ENCODE results near the gene RIMBP2.

RIMBP2 gene

DNA sequence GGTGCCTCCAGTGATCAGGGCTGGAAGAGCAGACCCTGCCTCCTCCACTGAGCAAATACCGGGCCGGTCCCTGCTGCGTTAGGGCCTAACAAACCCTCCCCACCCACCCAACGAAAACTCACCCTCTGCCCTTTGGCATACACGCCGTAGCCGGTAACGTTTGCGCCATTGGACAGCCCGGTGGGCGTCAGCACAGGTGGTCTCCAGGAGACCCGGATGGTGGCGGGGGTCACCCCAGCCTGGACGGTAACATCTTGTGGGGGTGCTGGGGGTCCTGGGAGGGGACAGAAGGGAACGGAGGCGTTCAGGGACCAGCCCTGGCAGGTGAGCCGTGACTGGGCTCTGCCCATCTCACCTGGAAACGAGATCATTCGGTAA is 277.9 kb downstream of the RIMBP2 start:
- no peak for DNase-seq (ENCODE audit: low spot score)

DNA sequence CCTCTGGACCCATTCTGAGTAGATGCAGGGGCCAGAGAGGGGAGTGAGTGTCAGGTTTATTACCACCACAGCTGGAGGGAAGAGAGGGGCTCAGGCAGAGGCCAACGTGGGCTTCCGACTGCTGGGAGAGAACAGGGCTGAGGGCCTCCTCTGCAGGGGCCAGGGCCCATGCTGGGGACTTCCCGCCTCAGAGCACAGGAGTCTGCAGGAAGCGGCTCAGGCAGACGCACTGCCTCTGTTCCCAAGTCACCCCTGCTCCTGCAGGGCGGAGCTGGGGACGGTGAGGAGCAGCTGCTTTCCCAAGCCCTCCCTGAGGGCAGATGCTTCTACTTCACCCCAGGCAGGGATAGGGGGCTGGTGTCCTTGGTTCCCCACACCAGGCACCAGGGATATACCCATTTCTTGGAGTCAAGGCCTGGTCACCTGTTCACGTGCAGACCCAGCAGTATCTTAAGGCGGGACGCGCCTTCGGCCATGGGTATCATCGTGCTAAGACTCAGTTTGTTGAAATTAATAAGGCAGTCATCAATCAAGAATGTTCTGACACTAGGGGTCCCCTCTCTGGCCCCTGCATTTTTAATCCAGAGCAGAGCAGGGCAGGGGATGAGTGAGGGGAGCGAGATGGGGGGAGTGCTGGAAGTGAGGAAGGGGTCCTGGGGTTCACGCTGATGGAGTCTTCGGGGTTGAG is 278.4 kb downstream of the RIMBP2 start:
- no peak for DNase-seq (ENCODE audit: low spot score)

GRCh38 chr12:130436741-130437501 is 279.2 kb downstream of the RIMBP2 start:
- no peak for DNase-seq (ENCODE audit: low spot score)

DNA sequence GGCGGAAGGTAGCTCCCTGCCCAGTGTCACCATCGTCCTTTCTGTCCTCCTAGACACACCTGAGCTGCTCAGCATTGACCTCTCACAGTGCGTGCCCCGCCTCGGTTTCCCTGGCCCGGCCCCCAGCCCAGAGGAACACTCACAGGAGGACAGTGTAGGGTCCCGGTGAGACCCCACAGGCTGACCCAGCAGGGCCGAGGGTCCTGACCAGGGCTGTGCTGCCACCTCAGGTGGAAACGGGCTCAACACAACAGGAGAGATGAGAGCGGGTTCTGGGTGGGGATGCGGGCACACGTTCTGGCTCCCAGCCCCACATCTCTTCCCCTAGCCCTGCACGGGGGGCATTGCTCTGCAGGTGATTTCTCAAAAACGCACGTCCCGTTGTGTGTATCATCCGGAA is 280.3 kb downstream of the RIMBP2 start:
- no peak for DNase-seq (ENCODE audit: low spot score)

DNA sequence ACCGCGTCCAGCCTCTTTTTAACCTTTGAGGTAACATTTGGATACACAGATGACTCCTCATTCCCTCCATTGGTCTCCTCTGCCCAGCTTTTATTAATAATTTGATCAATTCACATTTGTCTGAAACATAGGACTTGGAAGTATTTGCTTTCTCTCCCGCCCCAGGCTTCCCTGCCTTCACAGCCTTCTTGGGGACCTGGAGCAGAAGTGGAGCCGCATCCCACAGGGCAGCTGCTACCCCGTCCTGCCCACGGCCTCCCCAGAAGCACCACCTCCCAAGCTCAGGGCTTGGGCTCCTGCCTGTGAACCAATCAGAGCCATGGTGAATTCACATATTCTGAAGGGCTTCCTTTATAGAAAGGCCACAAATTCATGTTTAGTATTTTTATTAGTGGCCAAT is 280.8 kb downstream of the RIMBP2 start:
- DNase-seq (ENCODE audit: low spot score) = no peak

DNA sequence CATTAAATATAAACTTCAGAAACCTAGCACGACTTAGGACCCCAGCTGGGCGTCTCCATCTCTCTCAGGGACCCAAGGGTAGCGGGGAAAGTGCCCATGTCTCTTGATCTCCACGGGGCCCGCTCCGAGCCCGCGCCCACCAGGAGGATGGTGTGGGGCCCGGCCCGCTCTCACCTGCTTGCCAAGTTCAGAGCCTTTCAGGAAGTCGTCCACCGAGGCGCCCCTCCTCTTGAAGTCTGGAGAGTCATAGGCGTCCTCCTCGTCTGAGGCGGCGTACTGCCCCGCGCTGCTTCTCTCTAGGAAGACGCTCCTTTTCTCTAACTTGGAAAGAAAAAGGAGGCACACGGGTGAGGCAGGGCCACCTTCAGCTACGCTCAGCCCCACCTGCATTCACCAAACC is 281.5 kb downstream of the RIMBP2 start:
- no peak for DNase-seq (ENCODE audit: low spot score)

DNA sequence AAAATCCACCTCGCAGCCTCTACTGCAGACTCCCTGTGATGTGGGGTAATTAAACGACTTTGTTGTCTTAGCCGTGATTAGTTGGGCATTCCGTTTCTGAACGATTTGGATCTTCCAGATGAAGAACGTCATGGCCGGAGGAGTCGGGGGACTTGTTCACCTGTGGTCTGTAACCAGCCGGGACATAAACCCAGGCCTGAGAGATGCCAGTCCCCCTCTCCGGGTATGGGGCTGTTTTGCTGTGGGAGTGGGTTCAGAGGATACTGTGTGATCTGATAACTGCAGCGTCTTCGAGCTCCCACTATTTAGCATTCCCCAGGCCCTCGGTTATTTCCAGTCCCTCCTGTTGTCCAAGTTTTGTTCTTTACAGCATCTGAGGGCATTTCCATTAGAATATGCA is 282.3 kb downstream of the RIMBP2 start:
- DNase-seq (ENCODE audit: low spot score) = no peak

DNA sequence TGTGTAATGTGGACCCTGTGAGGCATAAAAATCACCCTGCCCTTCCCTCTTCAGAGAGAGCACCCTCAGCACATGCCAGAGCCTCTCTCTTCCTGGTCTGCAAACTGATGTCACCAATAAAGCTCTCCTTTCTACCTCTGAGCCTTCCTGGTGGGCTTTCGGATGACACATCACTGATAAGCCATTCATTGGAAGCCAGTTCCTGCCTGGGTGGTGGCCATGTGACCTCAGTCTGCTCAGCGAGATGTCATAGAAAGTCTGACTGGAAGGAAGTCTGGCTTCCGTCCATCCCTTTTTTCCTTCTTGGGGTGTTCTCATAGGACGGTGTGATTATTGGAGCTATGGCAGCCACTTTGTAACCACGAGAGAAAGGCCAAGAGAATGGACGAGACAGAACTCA is 282.7 kb downstream of the RIMBP2 start:
- DNase-seq (ENCODE audit: low spot score) = no peak

DNA sequence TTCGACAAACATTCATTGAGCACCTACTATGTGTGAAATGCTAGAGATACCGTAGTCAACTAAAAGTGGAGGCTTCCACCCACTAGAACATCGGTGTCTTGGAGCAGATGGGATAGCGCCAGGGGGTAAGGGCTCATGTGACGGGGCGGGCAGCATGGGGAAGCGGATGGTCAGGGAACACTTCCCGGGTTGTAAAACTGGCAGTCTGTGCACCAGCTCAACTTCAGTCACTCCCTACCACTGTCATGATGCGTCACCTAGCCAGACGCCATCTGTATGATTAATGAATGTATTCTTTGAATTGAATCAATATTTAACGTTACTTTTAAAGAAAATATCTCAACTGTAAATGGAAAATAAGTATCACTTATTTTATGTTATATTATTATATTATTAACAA is 284.9 kb downstream of the RIMBP2 start:
- no peak for DNase-seq (ENCODE audit: low spot score)

GRCh38 chr12:130429656-130430505 is 286.2 kb downstream of the RIMBP2 start:
- no peak for DNase-seq (ENCODE audit: low spot score)

- DNase-seq (ENCODE audit: low spot score) = no peak
These were observed 288.0 kb downstream of the RIMBP2 start for GRCh38 chr12:130428116-130428515.

DNA sequence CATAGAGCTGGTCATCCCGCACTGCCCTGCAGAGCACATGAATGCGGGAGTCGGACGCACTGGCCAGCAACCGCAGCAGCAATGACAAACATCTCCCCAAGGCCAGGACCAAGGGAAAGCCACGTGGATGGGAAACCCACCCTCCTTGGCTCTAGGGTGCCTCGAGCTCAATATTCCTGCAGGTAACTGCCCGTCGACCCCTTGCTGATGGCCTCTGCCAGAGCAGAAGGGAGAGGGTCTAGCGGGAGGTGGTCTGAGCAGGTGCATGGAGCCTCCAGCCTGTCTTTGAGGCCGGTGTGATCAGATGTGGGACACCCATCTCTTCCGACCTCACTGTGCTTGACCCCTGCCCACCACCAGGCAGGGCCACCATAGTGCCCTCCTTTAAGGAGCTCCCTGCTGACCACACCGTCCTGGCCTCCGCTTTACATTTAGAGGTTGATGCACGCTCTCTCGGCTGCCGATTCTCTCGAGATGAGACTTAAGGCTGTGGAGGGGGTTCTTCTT is 288.7 kb downstream of the RIMBP2 start:
- DNase-seq (ENCODE audit: low spot score) = no peak

DNA sequence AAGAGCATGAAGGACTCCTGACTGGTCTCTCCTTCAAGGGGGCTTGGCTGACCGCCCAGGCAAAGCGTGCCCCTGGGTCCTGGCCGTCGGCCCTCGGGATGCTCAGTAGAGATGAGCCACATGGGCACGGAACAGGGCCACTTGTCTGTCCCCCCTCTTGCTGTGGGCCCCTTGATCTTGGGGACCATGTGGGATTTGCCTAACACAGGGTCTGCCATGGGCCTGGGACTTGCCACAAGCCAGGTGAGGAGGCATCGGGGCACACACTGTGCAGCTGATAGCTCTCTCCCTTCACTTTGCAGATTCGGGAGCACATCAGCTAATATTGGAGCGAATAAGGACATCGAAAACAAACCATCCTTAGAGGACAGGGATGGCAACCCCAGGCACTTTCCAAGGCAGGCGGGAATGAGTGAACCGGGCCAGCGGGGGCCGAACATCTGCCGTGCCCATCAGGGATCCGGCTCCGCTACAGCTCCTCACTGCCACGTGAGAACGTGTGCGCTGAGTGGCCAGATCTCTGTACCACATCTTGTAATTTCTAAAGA is 290.3 kb downstream of the RIMBP2 start:
- no peak for DNase-seq (ENCODE audit: low spot score)

DNA sequence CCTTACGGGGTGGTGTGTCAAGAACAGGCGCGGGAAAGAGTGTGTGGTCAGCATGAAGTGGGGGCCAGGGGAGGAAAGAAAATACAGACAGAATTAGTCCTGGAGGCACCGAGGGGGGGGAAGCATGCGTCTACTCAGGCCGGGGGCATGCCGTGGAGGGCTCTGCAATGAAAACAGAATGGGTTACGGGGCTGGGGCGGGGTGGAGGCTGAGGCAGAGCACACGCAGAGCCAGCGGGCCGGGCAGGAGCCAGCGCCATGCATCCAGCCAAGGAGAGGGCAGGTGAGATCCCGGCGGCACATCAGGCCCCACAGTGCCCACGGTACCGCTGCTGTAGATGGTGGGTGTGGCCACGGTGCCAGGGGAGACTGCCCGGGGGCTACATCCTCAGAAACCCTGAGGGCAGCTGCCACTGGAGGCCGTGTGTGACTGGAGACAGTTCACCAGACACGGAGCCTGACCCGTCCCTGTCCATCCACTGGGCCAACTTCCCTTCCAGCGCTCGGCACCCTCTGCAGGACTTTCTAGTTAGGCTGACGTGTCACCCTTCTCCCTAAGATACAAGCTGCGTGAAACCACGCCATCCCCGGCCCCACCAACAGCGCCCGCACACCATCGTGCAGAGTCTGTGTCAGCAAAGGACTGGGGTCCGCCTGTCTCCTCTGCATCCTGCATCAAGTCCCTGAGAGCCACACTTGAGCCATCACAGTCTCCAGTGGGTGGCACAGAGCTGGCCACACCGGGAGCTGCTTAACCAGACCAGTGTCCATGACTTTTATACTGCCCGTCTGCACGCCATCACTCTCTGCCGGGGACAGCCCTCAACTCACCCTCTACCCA is 291.0 kb downstream of the RIMBP2 start:
- no peak for DNase-seq (ENCODE audit: low spot score)

GRCh38 chr12:130423991-130424857 is 291.9 kb downstream of the RIMBP2 start:
- DNase-seq (ENCODE audit: low spot score) = no peak

- no peak for DNase-seq (ENCODE audit: low spot score)
These were observed 293.0 kb downstream of the RIMBP2 start for GRCh38 chr12:130423136-130423535.

- DNase-seq (ENCODE audit: low spot score) = no peak
These were observed 293.4 kb downstream of the RIMBP2 start for GRCh38 chr12:130422676-130423075.

- DNase-seq (ENCODE audit: low spot score) = no peak
These were observed 294.2 kb downstream of the RIMBP2 start for GRCh38 chr12:130421896-130422295.

DNA sequence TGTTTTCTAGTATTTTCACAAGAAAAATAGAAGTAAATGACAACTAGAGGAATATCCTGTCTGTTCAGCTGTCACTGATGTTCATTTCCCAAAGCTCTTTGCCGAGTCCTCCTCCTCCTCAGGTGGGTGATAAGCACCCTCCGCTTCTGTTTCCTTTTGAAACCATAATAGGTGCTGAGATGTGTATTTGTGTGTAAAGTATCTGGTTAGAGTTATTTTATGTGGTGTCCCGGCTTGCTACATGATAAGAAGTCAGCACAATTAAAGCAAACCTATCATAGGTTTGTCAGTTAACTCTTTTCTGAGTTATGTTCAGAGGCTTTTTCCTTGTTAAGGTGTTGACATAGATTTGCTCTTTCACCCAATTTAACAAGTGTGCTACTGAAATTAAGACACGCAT is 296.0 kb downstream of the RIMBP2 start:
- no peak for DNase-seq (ENCODE audit: low spot score)

GRCh38 chr12:130419116-130419515 is 297.0 kb downstream of the RIMBP2 start:
- no peak for DNase-seq (ENCODE audit: low spot score)
